ENCODE measurements around the gene NSUN2. TPM values are rescaled to one million over a fixed set of nuclear protein-coding genes. Genes with fewer than 3 reads are reported as not detected.

The NSUN2 gene
- total RNA-seq, 2 experiments from 2014 or later = 110 to 111 TPM

GRCh38 chr5:6581559-6582426 lies 51.1 kb downstream of the NSUN2 start:
- Mint-ChIP-seq H3K27me3 (peaks cover 39% of the 10 kb centered on the region), H3K4me3 (no peak overlapping the region)
- CTCF ChIA-PET = no interaction called here

GRCh38 chr5:6581090-6581489 lies 51.8 kb downstream of the NSUN2 start:
- intact Hi-C loops (cut with micrococcal nuclease) = no loop called here
- ChIA-PET POLR2A (interaction anchor here (0.7 kb wide), 1 partner anchor 47 kb away, joined by 3 read pairs; no protein-coding TSS in a partner anchor), CTCF (no interaction called here)
- H3K4me1 Mint-ChIP-seq (ENCODE audit: low read depth) = peaks cover 3% of the 10 kb centered on the region
- no peaks in the 10 kb centered on the region for H3K36me3 Mint-ChIP-seq (ENCODE audit: low read depth)
- no peak for ATAC-seq
- TF ChIP-seq CTCF (IDR thresholded peaks at IDR 0.05) = no peak
- no peak overlapping the region for H3K27ac Mint-ChIP-seq
- DNase-seq = no peak
- H3K4me3 Mint-ChIP-seq = no peak overlapping the region
- H3K9me3 Mint-ChIP-seq = no peaks in the 10 kb centered on the region
- peaks cover 37% of the 10 kb centered on the region for H3K27me3 Mint-ChIP-seq

More at GRCh38 chr5:6581559-6582426, 51.1 kb downstream of the NSUN2 start:
- no peak for TF ChIP-seq CTCF (IDR thresholded peaks at IDR 0.05)
- no peak for DNase-seq
- Mint-ChIP-seq H3K4me1 (ENCODE audit: low read depth) (peaks cover 3% of the 10 kb centered on the region), H3K27ac (no peak overlapping the region), H3K9me3 (no peaks in the 10 kb centered on the region), H3K36me3 (ENCODE audit: low read depth) (no peaks in the 10 kb centered on the region)
- ATAC-seq = no peak
- intact Hi-C loops (cut with micrococcal nuclease) = no loop called here
- POLR2A ChIA-PET = interaction anchor here (0.7 kb wide), 1 partner anchor 46 kb away, joined by 3 read pairs; no protein-coding TSS in a partner anchor

- POLR2A ChIA-PET = no interaction called here
- DNase-seq (no peak), ATAC-seq (no peak)
- TF ChIP-seq CTCF (IDR thresholded peaks at IDR 0.05) = no peak
- CTCF ChIA-PET = no interaction called here
- no peak overlapping the region for H3K27ac Mint-ChIP-seq
- no peak overlapping the region for H3K4me3 Mint-ChIP-seq
- no peaks in the 10 kb centered on the region for H3K9me3 Mint-ChIP-seq
- H3K4me1 Mint-ChIP-seq (ENCODE audit: low read depth) = no peaks in the 10 kb centered on the region
- intact Hi-C loops (cut with micrococcal nuclease) = no loop called here
- H3K27me3 Mint-ChIP-seq = peaks cover 31% of the 10 kb centered on the region
- no peaks in the 10 kb centered on the region for H3K36me3 Mint-ChIP-seq (ENCODE audit: low read depth)
Measured at GRCh38 chr5:6579535-6579934, 53.3 kb downstream of the NSUN2 start.

GRCh38 chr5:6578676-6579343 lies 54.0 kb downstream of the NSUN2 start:
- CTCF ChIA-PET = no interaction called here

More at GRCh38 chr5:6578676-6579343, 54.0 kb downstream of the NSUN2 start:
- intact Hi-C loops (cut with micrococcal nuclease) = no loop called here
- Mint-ChIP-seq H3K36me3 (ENCODE audit: low read depth) (no peaks in the 10 kb centered on the region), H3K4me1 (ENCODE audit: low read depth) (no peaks in the 10 kb centered on the region), H3K27me3 (peaks cover 27% of the 10 kb centered on the region), H3K9me3 (no peaks in the 10 kb centered on the region), H3K4me3 (no peak overlapping the region), H3K27ac (no peak overlapping the region)
- POLR2A ChIA-PET = no interaction called here
- DNase-seq (no peak), ATAC-seq (no peak)
- no peak for TF ChIP-seq CTCF (IDR thresholded peaks at IDR 0.05)
